DND-41 (cell line): ENCODE measurements around the gene PTPRN2.

Source experiments
- ATAC-seq: fragments of 200-7000 bp; cut with Tn5 transposase; 3 replicates; pipeline ENCODE4 v1.9.1; 2021; ENCODE audit warnings: low read depth; ENCODE audit not compliant: insufficient read depth
- DNase-seq: peaks from one replicate; pipeline ENCODE4 v3.0.0-alpha.2; 2020
- H2AFZ ChIP-seq: 2 replicates; pipeline ENCODE4 v1.6.0; 2012; ENCODE audit warnings: low read depth, low read length
- H3K27ac ChIP-seq: 2 replicates; pipeline ENCODE4 v1.5.1; 2012; ENCODE audit warnings: low read length, inconsistent platforms
- H3K27me3 ChIP-seq: fragments of 200-600 bp; sonication (generic); 2 replicates; pipeline ENCODE4 v1.6.0; 2012; ENCODE audit warnings: low read length, mild to moderate bottlenecking, inconsistent platforms; ENCODE audit not compliant: insufficient read depth, poor library complexity
- H3K36me3 ChIP-seq: 2 replicates; pipeline ENCODE4 v1.5.1; 2012; ENCODE audit warnings: low read length, inconsistent platforms; ENCODE audit not compliant: insufficient read depth
- H3K4me1 ChIP-seq: 2 replicates; pipeline ENCODE4 v1.5.1; 2012; ENCODE audit warnings: mild to moderate bottlenecking, low read length; ENCODE audit not compliant: insufficient read depth
- H3K4me2 ChIP-seq: 2 replicates; pipeline ENCODE4 v1.6.0; 2012; ENCODE audit warnings: mild to moderate bottlenecking, moderate library complexity, low read length, inconsistent platforms; ENCODE audit not compliant: insufficient read depth
- H3K4me3 ChIP-seq, 2 experiments: fragments of 200-600 bp in 1 of 2; shearing (Covaris generic) in 1 of 2; 2 replicates each; pipeline ENCODE4 v1.5.1; 2012 to 2016; ENCODE audit warnings: inconsistent platforms in 2 of 2, low read length in 2 of 2, mild to moderate bottlenecking in 2 of 2, low read depth in 1 of 2, moderate library complexity in 1 of 2
- H3K79me2 ChIP-seq: 2 replicates; pipeline ENCODE4 v1.6.0; 2012; ENCODE audit warnings: low read length, inconsistent platforms; ENCODE audit not compliant: insufficient read depth
- H3K9ac ChIP-seq: 2 replicates; pipeline ENCODE4 v1.6.0; 2012; ENCODE audit warnings: low read depth, mild to moderate bottlenecking, inconsistent platforms, low read length, moderate library complexity
- H3K9me3 ChIP-seq: 2 replicates; pipeline ENCODE4 v1.5.1; 2012; ENCODE audit warnings: low read length, moderate library complexity, mild to moderate bottlenecking, inconsistent platforms; ENCODE audit not compliant: insufficient read depth, severe bottlenecking
- H4K20me1 ChIP-seq: 2 replicates; pipeline ENCODE4 v1.6.0; 2012; ENCODE audit warnings: low read length; ENCODE audit not compliant: insufficient read depth
- CTCF ChIP-seq: IDR thresholded peaks from 2 replicates; pipeline ENCODE4 v1.5.1; 2012; ENCODE audit warnings: borderline replicate concordance, low read length, moderate library complexity, mild to moderate bottlenecking; ENCODE audit not compliant: poor library complexity, severe bottlenecking; ENCODE audit errors: extremely low read depth
- EZH2 ChIP-seq: IDR thresholded peaks from 3 replicates; pipeline ENCODE4 v1.6.1; 2012; ENCODE audit warnings: borderline replicate concordance, low read depth, mild to moderate bottlenecking, moderate library complexity, low read length, inconsistent platforms; ENCODE audit not compliant: severe bottlenecking

The PTPRN2 gene

GRCh38 chr7:158366916-158367633, 220.5 kb downstream of the PTPRN2 start:
- Histone ChIP-seq H3K4me2 (no peak overlapping the region), H3K9ac (no peak overlapping the region), H3K36me3 (no peaks in the 10 kb centered on the region), H3K9me3 (no peaks in the 10 kb centered on the region), H3K27me3 (no peaks in the 10 kb centered on the region), H4K20me1 (no peaks in the 10 kb centered on the region; the same call in 1 of the 2 replicates), H3K4me3 (no peak overlapping the region), H3K79me2 (no peaks in the 10 kb centered on the region), H3K27ac (no peak overlapping the region), H2AFZ (no peak overlapping the region), H3K4me1 (no peaks in the 10 kb centered on the region)
- DNase-seq = no peak
- no peak for ATAC-seq
- TF ChIP-seq EZH2 (no peak), CTCF (no peak)

GRCh38 chr7:158366346-158366745, 221.3 kb downstream of the PTPRN2 start:
- H4K20me1 ChIP-seq = no peaks in the 10 kb centered on the region; the same call in 1 of the 2 replicates
- no peaks in the 10 kb centered on the region for H3K27me3 ChIP-seq
- TF ChIP-seq CTCF = no peak
- TF ChIP-seq EZH2 = no peak
- no peaks in the 10 kb centered on the region for H3K36me3 ChIP-seq
- no peak for DNase-seq
- no peaks in the 10 kb centered on the region for H3K79me2 ChIP-seq
- no peak overlapping the region for H3K27ac ChIP-seq
- no peaks in the 10 kb centered on the region for H3K4me1 ChIP-seq
- H2AFZ ChIP-seq = no peak overlapping the region
- no peak for ATAC-seq
- no peak overlapping the region for H3K9ac ChIP-seq
- H3K9me3 ChIP-seq = no peaks in the 10 kb centered on the region
- H3K4me3 ChIP-seq = no peak overlapping the region
- no peak overlapping the region for H3K4me2 ChIP-seq

GRCh38 chr7:158365267-158365666, 222.4 kb downstream of the PTPRN2 start:
- Histone ChIP-seq H3K9ac (no peak overlapping the region), H3K27ac (no peak overlapping the region), H3K36me3 (no peaks in the 10 kb centered on the region), H3K9me3 (no peaks in the 10 kb centered on the region), H2AFZ (no peak overlapping the region), H3K4me2 (no peak overlapping the region), H3K79me2 (no peaks in the 10 kb centered on the region), H3K27me3 (no peaks in the 10 kb centered on the region), H3K4me1 (no peaks in the 10 kb centered on the region), H4K20me1 (no peaks in the 10 kb centered on the region; the same call in 1 of the 2 replicates), H3K4me3 (no peak overlapping the region)
- no peak for TF ChIP-seq EZH2
- no peak for TF ChIP-seq CTCF
- ATAC-seq (no peak), DNase-seq (no peak)
